Measurements from ENCODE around the gene TCF7L2.

TCF7L2 gene

GRCh38 chr10:112954974-112955581, 5.0 kb downstream of the TCF7L2 start:
- TF ChIP-seq PPARA (CRISPR knock-in tag; IDR thresholded peaks at IDR 0.05; ENCODE audit: borderline replicate concordance) (no peak), CSDC2 (CRISPR knock-in tag; IDR thresholded peaks at IDR 0.05) (no peak), BACH2 (CRISPR knock-in tag; IDR thresholded peaks at IDR 0.05; ENCODE audit: borderline replicate concordance) (no peak), ZNF70 (CRISPR knock-in tag; IDR thresholded peaks at IDR 0.05) (no peak), RARB (CRISPR knock-in tag; IDR thresholded peaks at IDR 0.05) (no peak), CREB5 (CRISPR knock-in tag; IDR thresholded peaks at IDR 0.05; ENCODE audit: low read depth) (no peak), ZFP30 (CRISPR knock-in tag; IDR thresholded peaks at IDR 0.05) (no peak), ZNF565 (CRISPR knock-in tag; conservative IDR thresholded peaks at IDR 0.05; ENCODE audit: low read depth) (no peak), ZFP3 (CRISPR knock-in tag; IDR thresholded peaks at IDR 0.05) (no peak), ZNF8 (CRISPR knock-in tag; IDR thresholded peaks at IDR 0.05) (no peak), CSRNP3 (CRISPR knock-in tag; IDR thresholded peaks at IDR 0.05) (no peak)
- TF ChIP-seq, protein P1, sequence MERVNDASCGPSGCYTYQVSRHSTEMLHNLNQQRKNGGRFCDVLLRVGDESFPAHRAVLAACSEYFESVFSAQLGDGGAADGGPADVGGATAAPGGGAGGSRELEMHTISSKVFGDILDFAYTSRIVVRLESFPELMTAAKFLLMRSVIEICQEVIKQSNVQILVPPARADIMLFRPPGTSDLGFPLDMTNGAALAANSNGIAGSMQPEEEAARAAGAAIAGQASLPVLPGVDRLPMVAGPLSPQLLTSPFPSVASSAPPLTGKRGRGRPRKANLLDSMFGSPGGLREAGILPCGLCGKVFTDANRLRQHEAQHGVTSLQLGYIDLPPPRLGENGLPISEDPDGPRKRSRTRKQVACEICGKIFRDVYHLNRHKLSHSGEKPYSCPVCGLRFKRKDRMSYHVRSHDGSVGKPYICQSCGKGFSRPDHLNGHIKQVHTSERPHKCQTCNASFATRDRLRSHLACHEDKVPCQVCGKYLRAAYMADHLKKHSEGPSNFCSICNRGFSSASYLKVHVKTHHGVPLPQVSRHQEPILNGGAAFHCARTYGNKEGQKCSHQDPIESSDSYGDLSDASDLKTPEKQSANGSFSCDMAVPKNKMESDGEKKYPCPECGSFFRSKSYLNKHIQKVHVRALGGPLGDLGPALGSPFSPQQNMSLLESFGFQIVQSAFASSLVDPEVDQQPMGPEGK (CRISPR knock-in tag; IDR thresholded peaks at IDR 0.05; ENCODE audit: borderline replicate concordance), result no peak
- no peak for ATAC-seq

DNA sequence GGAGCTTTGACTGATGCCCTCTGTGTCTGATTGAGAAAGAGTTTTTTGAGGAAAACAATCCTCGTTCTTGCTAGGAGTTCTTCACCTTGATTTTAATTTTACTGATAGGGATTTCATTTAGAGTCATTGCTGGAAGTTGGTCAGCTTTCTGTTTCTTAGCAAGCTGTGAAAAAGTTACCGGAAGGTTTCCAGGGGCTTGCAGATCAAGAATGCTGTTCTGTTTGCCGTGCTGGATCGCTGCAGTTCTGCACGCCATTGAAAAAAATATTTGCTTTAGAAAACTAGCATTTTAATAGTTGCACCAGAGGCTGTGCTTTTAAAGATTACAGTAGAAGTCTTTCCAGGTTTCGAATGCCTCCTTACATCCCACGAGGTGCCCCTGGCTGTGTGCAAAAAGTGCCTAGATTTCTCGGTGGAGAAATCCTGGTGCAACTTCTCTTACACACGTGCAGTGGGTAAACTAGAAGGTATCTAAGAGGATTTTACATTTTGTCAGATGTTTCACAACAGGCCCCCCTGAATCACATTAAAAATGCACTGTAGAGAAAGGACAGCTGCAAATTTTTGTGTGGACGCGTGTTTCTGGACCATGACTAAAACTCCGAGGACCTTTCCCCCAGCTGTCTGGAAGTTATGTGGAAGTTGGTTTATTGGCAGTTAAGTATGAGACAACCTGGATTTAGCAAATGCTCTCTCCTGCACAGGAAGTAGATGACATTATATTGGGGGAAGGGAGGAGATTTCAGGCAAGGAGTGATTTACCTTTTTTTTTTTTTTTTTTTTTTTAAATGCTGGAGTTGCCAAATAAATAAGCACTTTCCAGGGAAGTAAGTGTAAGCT, 5.8 kb downstream of the TCF7L2 start:
- TF ChIP-seq ESRRG (CRISPR knock-in tag; IDR thresholded peaks at IDR 0.05) (no peak), ARNTL (CRISPR knock-in tag; IDR thresholded peaks at IDR 0.05; ENCODE audit: borderline replicate concordance, low read depth) (no peak), TOX (CRISPR knock-in tag; IDR thresholded peaks at IDR 0.05; ENCODE audit: borderline replicate concordance) (no peak), ISL1 (CRISPR knock-in tag; IDR thresholded peaks at IDR 0.05) (no peak), CSRNP3 (CRISPR knock-in tag; IDR thresholded peaks at IDR 0.05) (no peak), OSR1 (CRISPR knock-in tag; IDR thresholded peaks at IDR 0.05) (no peak), ZNF70 (CRISPR knock-in tag; IDR thresholded peaks at IDR 0.05) (no peak), GLIS3 (CRISPR knock-in tag; IDR thresholded peaks at IDR 0.05) (no peak), ZNF565 (CRISPR knock-in tag; conservative IDR thresholded peaks at IDR 0.05; ENCODE audit: low read depth) (no peak), ZFP30 (CRISPR knock-in tag; IDR thresholded peaks at IDR 0.05) (no peak)
- ATAC-seq, result no peak

- ATAC-seq, result no peak
- TF ChIP-seq ZNF8 (CRISPR knock-in tag; IDR thresholded peaks at IDR 0.05) (no peak), CSDC2 (CRISPR knock-in tag; IDR thresholded peaks at IDR 0.05) (no peak), ISL1 (CRISPR knock-in tag; IDR thresholded peaks at IDR 0.05) (no peak)
These were observed 6.7 kb downstream of the TCF7L2 start for GRCh38 chr10:112956631-112957350.

DNA sequence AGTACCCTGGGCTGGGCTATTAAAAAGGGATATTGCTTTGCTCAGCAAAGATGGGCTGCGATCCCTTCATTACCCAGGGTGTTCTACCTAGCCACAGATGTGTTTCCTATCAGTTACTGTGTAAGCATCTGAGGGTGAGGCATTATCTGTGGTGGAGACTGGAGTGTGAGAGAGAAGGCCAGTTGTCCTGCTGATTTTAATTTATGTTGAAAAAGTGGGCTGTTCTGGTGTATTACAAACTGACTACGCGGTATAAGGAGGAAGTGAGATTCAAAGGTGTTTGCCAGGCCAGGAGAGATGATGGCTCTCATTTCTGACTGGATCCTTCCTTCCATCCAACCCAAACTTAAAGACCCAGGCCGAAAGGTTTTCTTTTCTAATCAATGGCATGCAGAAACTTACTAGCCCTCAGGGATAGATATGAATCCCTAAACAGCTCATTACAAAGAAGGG, 7.6 kb downstream of the TCF7L2 start:
- no peak for TF ChIP-seq TCF4 (CRISPR knock-in tag; IDR thresholded peaks at IDR 0.05; ENCODE audit: borderline replicate concordance)
- TF ChIP-seq ZFP3 (CRISPR knock-in tag; IDR thresholded peaks at IDR 0.05), result no peak
- no peak for TF ChIP-seq PPARA (CRISPR knock-in tag; IDR thresholded peaks at IDR 0.05; ENCODE audit: borderline replicate concordance)
- TF ChIP-seq TOX (CRISPR knock-in tag; IDR thresholded peaks at IDR 0.05; ENCODE audit: borderline replicate concordance), result no peak
- TF ChIP-seq GLIS3 (CRISPR knock-in tag; IDR thresholded peaks at IDR 0.05), result no peak
- TF ChIP-seq ZNF70 (CRISPR knock-in tag; IDR thresholded peaks at IDR 0.05), result no peak
- TF ChIP-seq OSR1 (CRISPR knock-in tag; IDR thresholded peaks at IDR 0.05), result no peak
- peak; percentile 23 for ATAC-seq

Data from SK-N-SH treated with all-trans-retinoic acid at 6 μM for 48 hours (cell line).